HG02884 (cell line): ENCODE data around the gene CHST12.
"Not testable (repeated sequence)": the region's sequence is repeated elsewhere in the genome, so short reads cannot be mapped to it uniquely, and the experiment has no call there.

Experiments
- ATAC-seq: cut with Tn5 transposase; IDR thresholded peaks from one replicate; pipeline ENCODE4 v1.9.1; 2021; ENCODE audit warnings: mild to moderate bottlenecking, moderate library complexity; ENCODE audit not compliant: unreplicated experiment

The CHST12 gene

DNA sequence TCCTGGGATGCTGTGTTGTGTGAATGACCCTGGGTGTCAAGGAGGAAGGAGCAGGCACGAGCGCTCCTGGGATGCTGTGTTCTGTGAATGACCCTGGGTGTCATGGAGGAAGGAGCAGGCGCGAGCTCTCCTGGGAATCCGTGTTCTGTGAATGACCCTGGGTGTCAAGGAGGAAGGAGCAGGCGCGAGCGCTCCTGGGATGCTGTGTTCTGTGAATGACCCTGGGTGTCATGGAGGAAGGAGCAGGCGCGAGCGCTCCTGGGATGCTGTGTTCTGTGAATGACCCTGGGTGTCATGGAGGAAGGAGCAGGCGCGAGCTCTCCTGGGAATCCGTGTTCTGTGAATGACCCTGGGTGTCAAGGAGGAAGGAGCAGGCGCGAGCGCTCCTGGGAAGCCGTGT is 25.9 kb upstream of the CHST12 start:
- not testable (repeated sequence) for ATAC-seq

DNA sequence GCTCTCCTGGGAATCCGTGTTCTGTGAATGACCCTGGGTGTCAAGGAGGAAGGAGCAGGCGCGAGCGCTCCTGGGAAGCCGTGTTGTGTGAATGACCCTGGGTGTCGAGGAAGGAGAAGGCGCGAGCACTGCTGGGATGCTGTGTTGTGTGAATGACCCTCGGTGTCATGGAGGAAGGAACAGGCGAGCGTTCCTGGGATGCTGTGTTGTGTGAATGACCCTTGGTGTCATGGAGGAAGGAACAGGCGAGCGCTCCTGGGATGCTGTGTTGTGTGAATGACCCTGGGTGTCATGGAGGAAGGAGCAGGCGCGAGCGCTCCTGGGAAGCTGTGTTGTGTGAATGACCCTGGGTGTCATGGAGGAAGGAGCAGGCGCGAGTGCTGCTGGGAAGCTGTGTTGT is 25.3 kb upstream of the CHST12 start:
- ATAC-seq: not testable (repeated sequence)

DNA sequence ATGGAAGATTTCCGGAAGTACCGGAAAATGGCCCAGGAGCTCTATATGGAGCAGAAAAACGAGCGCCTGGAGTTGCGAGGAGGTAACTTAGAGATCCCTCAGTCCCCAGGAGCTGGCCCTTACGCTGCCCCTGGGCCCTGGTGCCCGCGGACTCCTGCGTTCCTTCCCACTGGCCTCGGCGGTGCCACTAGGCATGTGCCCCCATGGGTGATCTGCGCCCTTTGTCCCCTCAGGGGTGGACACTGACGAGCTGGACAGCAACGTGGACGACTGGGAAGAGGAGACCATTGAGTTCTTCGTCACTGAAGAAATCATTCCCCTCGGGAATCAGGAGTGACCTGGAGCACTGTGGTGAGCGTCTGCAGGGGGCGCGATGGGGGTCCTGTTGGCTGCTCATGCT is 24.2 kb upstream of the CHST12 start:
- no peak for ATAC-seq

DNA sequence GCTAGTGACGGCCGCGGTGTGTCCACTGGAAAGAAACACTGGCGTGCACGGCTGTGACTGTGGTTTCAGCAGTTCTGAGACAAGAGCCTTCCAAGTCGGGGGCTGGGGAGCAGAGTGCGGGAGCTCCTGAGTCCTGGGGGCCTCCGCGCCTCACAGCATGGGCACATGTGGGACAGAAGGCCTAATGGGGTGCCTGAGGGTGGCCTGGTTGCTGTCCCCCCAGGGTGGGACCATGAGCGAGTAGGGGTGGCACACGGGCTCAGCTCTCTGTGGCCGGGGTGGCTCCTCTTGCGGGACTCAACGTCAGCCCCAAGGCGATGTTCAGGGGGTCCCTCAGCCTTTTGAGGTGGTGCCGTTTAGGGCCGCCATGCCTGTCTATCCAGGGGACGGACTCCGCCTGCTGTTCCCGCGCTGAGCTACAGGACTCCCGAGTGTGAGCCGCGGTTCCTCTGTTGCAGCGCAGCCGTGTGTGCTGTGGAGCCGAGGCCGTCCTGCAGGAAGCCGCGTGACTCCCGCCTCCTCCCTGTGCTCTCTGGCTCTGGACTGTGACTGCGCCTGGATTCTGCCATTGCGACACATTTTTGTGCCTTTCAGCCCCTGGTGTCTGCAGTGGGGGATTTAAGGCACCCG is 23.5 kb upstream of the CHST12 start:
- no peak for ATAC-seq

DNA sequence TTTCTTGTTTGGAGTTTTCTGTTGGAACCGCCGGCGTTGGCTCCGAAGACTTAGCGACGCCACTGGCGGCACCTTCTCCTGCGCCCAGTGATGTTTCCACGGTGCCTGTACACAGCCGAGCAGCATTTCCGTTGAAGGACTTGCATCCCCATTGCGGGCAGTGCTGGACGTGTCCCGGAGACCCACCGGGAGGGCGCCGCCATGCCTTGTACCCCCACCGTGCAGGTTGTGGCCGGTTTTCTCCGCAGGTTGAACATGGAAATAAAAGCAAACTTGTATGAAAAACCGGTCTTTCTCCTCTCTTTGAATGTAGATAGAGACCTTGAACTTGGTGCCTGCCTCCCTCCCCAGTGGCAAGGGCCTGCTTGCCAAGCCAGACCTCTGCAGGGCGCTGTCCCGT is 22.9 kb upstream of the CHST12 start:
- no peak for ATAC-seq

DNA sequence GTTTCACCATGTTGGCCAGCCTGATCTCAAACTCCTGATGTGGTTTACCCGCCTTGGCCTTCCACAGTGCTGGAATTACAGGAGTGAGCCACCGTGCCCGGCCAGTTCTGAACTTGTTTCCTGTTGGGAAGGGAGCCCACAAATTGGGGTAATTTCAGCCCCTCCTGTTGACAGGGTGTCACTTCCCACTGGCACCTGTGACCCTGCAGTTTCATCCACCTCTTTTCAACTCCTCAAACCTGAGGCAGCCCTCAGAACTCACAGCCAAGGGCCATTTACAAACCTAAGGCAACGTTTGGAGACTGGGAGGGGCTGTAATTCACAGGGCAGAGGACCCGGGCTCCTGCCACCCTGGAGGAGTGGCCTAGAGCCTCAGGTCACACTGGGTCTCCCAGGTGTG is 22.2 kb upstream of the CHST12 start:
- ATAC-seq: no peak

DNA sequence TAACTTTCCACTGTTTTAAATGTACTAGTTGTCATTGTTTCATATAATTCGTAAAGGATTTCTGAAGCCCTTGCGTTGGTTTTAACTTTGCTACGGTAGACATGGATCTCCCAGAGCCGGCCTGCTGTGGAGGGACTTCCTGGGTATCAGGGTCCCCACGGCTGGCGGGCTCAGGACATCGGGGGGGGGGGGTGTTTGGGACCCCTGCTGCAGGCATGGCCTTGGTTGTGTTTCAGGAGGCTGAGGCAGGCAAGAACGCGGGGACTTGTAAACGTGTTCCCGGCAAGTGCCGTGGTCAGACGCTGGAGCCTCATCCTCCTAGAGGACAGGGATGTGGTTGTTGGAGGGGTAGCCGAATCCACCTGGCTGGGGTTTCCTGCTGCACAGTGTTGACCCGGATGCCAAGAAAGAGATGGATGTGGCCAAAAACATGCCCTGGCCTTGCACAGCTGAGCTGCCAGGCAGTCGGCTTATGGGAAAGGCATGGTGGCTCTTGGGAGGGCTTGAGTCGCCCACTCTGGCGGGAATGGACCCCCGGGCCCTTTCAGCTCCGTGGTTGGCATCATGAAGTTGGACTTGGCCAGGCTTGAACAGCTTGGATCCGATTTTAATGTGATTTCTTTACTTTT is 21.4 kb upstream of the CHST12 start:
- no peak for ATAC-seq

DNA sequence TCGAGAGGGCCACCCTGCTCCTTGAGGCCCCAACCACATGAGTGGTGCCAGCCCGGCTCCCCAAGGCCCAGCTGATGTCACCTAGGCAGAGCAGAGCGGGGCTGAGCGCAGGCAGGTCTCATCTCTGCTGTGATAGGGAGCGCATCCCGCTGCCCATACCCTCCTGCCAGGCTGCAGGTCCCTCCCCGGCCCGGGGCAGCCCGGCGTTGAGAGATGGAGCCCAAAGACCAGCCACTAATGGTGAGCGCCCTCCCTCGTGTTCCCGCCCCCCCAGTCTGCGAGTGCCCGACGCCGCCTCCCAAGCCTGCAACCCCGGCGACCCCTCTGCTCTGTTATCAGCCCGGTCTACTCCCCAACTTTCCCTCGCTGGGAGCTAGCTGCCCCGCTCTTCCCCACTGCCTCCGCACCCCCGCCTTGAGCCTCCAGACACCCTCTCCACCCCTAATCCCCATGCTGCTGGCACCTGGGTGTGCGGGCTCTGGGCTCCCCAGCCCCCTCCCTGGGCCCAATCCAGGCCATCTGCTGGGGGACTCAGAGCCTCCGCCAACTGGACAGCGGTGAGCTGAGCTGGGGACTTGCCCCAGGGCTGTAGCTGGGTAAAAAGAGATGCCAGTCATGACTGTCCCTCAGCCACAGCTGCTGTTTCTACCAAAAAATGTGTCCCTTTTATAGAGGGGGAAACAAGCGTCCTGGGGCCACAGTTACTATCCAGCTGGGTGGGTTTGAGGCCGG is 19.7 kb upstream of the CHST12 start:
- ATAC-seq: no peak

DNA sequence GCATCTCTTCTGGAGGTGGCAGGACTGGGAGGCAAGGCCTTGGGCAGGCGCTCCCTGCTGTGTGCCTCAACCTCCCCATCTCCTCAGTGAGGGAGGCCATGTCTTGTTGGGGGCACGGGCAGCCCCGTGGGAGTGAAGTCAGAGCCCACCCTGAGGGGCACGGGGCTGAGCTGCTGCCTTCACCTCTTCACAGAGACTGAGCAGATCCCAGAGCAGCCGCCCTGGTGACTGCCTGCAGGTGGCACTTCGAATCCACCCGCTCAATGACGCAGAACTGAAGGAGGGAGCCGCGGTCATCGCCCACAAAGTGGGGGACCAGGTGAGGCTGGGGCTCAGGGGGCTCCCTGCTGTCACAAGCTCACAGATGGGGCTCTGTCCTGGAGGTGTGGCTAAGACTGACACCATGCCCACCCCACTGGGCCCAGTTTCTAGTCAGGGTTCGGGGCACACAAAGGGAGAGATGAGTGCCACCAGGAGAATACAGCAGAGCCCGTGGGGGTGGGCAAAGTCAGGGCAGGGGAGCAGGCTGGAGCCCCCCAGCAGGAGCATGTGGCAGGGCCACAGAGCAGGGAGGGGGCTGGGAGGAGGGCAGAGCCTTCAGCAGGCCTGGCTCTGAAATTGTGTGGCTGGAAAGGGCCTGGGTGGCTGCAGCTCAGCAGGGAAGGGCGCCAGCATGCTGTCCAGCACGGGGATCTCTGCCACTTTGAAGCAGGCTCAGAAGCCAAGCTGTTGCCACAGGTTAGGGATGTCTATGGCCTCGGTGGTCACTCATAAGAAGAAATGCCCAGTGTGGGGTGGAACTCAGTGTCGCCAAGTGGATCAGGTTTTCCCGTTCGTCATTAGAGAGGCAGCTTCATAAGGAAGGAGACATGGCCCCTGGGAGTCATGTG is 18.8 kb upstream of the CHST12 start:
- ATAC-seq: no peak

DNA sequence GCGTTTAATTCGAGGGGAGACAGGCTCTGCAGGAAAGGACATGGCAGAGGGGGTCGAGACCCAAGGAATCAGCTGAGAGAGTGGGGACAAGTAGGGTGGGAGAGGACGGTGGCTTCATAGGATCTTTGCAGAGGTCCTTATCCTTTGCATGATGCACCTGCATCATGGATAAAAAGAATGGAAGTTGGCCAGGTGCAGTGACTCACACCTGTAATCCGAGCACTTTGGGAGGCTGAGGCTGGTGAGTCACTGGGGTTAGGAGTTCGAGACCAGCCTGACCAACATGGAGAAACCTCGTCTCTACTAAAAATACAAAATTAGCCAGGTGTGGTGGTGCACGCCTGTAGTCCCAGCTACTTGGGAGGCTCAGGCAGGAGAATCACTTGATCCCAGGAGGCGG is 17.3 kb upstream of the CHST12 start:
- not testable (repeated sequence) for ATAC-seq

DNA sequence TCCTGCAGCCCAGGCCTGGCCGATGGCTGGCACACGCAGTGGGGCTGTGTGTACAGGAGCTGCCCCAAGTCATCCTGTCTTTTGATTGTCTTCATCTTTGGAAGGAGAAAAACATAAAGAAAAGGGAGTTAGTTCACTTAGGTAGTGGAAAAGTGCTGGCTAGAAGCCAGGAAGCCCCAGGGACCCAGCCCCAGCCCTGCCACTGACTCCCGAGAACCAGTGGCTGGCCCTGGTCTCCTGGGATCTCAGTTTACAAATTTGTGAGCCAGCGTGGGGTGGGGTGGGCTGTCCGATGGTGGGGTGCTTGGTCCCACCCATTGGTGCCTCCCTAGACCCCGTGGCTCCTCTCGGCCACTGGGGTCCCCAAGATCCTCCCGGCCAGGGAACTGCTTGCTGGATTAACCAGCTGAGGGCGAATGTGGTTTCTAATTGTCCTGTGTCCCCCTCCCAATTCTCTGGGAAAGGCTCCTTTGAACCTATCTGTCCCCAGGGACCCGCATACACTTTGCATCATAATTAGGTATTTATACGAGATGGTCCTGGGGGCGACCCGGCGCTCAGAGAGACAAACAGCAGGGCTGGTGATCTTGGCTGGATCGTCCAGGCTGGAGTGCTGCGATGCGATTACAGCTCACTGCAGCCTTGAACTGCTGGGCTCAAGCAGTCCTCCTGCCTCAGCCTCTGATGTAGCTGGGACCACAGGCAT is 16.3 kb upstream of the CHST12 start:
- no peak for ATAC-seq

DNA sequence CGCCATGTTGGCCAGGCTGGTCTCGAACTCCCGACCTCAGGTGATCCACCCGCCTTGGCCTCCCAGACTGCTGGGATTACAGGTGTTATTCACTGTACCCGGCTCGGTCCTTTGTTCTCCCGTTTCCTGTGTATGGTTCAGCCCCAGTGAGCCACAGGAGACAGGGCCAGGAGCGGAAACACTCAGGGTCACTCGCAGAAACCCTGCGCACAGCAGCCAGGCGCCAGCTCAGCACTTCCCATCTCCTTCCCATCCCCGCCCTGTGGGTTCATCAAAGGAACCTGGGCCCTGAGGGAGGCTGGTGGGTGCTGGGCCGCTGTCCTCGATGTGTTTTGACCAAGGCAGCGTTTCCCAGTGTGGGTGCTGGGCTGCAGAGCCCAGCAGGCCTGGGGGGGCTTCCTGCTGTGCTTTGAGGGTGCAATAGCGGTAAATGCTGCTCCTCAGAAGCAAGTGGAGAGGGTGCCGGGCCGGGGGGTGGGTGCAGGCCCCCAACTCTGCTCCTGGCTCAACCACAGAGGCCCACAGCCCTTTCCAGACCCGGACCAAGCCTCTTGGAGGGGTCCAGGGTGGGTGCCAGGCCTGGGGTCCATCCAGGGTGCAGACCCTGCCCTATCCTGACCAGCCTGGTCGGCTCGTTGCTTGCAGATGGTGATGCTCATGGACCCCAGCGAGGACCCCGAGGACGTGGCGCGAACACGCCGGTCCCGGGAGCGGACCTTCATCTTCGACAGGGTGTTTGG is 15.3 kb upstream of the CHST12 start:
- no peak for ATAC-seq

DNA sequence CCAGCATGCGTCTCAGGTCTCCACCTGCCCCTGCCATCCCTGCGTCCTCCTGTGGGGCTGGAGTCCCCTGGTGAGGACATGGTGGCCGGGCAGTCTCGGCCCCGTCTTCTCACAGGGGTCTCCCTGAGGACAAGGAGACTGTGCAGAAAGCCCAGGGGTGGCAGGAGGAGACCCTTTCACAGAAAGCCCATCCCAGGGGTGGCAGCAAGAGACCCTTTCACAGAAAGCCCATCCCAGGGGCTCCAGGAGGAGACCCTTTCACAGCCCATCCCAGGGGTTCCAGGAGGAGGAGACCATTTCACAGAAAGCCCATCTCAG is 14.8 kb upstream of the CHST12 start:
- ATAC-seq: no peak

DNA sequence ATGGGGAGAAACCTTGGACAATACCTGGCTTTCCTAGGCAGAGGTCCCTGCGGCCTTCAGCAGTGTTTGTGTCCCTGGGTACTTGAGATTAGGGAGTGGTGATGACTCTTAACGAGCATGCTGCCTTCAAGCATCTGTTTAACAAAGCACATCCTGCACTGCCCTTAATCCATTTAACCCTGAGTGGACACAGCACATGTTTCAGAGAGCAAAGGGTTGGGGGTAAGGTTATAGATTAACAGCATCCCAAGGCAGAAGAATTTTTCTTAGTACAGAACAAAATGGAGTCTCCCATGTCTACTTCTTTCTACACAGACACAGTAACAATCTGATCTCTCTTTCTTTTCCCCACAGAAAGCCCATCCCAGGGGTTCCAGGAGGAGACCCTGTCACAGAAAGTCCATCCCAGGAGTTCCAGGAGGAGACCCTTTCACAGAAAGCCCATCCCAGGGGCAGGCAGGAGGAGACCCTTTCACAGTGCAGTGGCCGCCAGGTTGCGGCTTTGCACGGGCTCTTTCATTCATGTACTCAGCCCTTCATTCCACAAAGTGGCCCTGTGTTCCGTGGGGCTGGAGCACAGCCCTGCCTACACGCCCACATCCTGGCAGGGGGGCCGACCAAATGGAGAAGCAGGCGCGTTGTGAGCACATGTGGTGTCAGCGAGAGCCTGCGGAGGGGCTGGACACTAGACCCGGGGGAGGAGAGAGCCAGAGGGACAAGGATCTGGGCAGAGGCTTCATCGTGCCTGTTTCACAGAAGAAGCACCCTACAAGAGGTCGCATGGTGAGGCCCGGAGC is 13.2 kb upstream of the CHST12 start:
- not testable (repeated sequence) for ATAC-seq

DNA sequence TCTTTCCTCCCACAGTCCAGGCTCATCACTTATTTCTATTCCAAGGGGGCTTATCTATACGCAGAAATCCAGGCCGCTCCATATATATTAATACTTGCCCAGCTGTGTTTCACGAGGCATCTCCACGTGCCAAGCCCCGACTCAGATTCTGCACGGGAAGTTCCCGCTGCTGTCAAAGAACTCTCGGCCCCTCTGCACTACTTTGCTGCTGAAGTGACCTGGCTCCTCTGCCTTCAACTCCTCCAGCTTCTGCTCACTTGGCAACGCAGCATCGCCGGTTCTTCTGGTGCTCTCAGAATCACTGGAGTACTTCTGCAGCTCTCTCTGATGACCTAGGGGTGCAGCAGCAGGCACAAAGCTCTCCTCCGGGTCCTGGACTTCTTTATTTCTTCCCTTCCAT is 9.7 kb upstream of the CHST12 start:
- no peak for ATAC-seq

DNA sequence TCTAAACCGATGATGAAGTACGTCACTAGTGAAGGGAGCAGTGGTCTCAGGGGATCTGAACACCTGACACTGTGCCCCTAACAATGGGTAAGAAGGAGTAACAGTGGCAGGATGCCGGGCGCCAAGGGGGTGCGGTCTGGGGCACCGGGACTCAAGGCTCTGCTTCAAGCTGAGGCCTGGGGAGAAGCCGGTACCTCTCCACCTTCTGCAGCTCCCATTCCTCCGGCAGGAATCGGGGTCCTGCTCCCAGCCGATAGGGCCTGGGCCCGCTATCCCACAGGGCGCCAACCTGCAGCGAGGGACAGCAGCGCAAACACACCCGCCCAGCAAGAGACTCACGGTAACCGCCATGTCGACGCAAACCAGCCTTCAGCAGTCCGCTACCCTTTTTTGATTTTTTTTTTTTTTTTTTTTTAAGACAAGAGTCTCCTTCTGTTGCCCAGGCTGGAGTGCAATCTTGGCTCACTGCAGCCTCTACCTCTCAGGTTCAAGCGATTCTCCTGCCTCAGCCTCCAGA is 8.8 kb upstream of the CHST12 start:
- no peak for ATAC-seq

DNA sequence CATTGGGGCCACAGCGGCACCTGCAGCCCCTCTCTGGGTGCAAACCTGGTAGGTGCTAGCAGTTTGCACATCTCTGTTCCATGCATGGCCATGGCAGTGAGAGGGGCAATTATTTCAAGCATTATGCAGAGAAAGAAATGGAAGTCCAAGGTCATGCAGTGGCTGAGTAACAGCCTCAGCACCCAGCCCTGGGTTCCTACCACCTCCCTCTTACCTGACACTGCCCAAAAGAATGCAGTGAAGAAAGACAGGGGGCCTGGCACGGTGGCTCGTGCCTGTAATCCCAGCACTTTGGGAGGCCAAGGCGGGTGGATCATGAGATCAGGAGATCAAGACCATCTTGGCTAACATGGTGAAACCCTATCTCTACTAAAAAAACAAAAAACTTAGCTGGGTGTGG is 4.9 kb upstream of the CHST12 start:
- ATAC-seq: no peak

DNA sequence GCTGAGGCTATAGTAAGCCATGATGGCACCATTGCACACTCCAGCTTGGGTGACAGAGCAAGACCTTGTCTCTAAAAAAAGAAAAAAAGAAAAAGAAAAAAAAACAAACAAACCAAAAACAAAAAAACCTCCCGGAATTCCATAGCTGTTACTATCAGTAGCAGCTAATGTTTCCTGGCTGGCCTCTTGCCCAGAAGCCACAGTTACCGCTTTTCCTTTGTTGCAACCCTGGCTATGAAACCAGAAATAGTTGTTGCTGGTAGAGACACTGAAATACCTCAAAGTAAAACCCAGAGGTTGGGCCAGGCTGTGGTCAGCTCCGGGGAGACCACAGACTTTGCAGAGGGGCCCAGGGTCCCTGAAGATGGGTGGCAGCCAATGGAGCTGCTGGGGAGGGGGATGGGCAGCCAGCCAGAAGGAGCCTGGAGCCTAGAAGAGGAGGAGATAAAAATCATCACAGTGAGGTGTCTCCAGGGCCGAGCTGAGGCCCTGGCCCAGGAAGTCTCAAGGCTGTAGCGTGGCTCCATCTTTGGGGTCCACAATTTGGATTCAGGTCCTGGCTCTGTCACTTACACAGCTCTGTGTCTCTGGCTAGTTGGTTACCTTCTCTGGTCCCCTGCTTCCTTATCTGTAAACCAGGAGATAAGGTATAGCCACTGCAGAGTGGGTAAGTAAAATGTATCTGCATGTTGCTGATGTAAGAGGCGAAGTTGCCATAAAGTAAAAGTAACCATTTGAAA is 3.4 kb upstream of the CHST12 start:
- ATAC-seq: no peak

DNA sequence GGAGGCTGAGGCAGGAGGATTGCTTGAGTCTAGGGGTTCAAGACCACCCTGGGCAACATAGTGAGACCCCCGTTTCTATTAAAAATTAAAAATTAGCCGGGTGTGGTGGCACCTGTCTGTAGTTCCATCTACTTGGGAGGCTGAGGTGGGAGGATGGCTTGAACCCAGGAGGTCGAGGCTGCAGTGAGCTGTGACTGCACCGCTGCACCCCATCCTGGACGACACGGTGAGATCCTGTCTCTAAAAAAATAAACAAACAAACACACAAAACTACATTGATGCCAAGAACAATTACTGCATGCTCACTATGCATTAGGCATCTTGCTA is 761 bp upstream of the CHST12 start:
- ATAC-seq: no peak
